IMR-90 (cell line): ENCODE results near the gene TOX3. TPM values are rescaled to one million over a fixed set of nuclear protein-coding genes. Genes with fewer than 3 reads are reported as not detected.

Source experiments
- ATAC-seq: fragments of 200-7000 bp; cut with Tn5 transposase; 2 replicates; pipeline ENCODE4 v1.9.1; 2020; ENCODE audit warnings: low read depth, mild to moderate bottlenecking, moderate library complexity
- BruUV-seq: library from RNA; stranded (reverse); fragments of 400-500 nt; replicated peaks from 2 replicates; lab custom pipeline; 2021; lab: Mats Ljungman, UMichigan
- CTCF ChIA-PET: fragments of 300-600 bp; formaldehyde crosslinking; extraction: SDS; loops from one replicate; lab custom pipeline; 2021; ENCODE audit warnings: antibody characterized with exemption; lab: Yijun Ruan, JAX
- POLR2A ChIA-PET: fragments of 300-600 bp; sonication (Branson Sonifier 250); formaldehyde crosslinking; loops from one replicate; lab custom pipeline; 2022; ENCODE audit warnings: antibody characterized with exemption; ENCODE audit not compliant: unreplicated experiment; lab: Charles Lee
- DNase-seq: peaks from one replicate; pipeline ENCODE4 v3.0.0; 2013
- H2AFZ ChIP-seq: replicated peaks from 2 replicates; pipeline ENCODE3; 2013; ENCODE audit warnings: low read length, mild to moderate bottlenecking; ENCODE audit not compliant: poor library complexity
- H2AK5ac ChIP-seq: 2 replicates; pipeline ENCODE4 v1.6.1; 2013; ENCODE audit warnings: low read depth, low read length, inconsistent platforms
- H2AK9ac ChIP-seq: replicated peaks from 2 replicates; pipeline ENCODE3; 2013; ENCODE audit warnings: mild to moderate bottlenecking, low read depth, low read length, moderate library complexity; ENCODE audit not compliant: poor library complexity
- H2BK120ac ChIP-seq: 2 replicates; pipeline ENCODE4 v1.6.1; 2013; ENCODE audit warnings: low read depth, low read length, inconsistent platforms
- H2BK15ac ChIP-seq: 3 replicates; pipeline ENCODE4 v1.6.1; 2013; ENCODE audit warnings: low read depth, low read length, inconsistent platforms
- H2BK20ac ChIP-seq: 2 replicates; pipeline ENCODE4 v1.6.1; 2013; ENCODE audit warnings: low read depth, mild to moderate bottlenecking, inconsistent platforms, low read length, moderate library complexity
- H2BK5ac ChIP-seq: 2 replicates; pipeline ENCODE4 v1.6.1; 2013; ENCODE audit warnings: mild to moderate bottlenecking, low read depth, low read length, inconsistent platforms; ENCODE audit not compliant: poor library complexity, severe bottlenecking
- H3K14ac ChIP-seq: replicated peaks from 2 replicates; pipeline ENCODE4 v1.6.1; 2013; ENCODE audit warnings: low read depth, low read length, inconsistent platforms
- H3K18ac ChIP-seq: 2 replicates; pipeline ENCODE4 v1.6.1; 2013; ENCODE audit warnings: low read depth, low read length, control low read depth
- H3K23ac ChIP-seq: 2 replicates; pipeline ENCODE4 v1.6.1; 2013; ENCODE audit warnings: low read depth, low read length, inconsistent platforms
- H3K27ac ChIP-seq: 2 replicates; pipeline ENCODE4 v1.5.1; 2013; ENCODE audit warnings: mild to moderate bottlenecking, control low read depth, low read length; ENCODE audit not compliant: insufficient read depth
- H3K27me3 ChIP-seq: 2 replicates; pipeline ENCODE4 v1.6.1; 2013; ENCODE audit warnings: low read length; ENCODE audit not compliant: control insufficient read depth, insufficient read depth
- H3K36me3 ChIP-seq: 2 replicates; pipeline ENCODE4 v1.6.1; 2013; ENCODE audit warnings: low read length, mixed read lengths; ENCODE audit not compliant: control insufficient read depth, insufficient read depth
- H3K4ac ChIP-seq: 2 replicates; pipeline ENCODE4 v1.6.1; 2013; ENCODE audit warnings: low read depth, low read length, inconsistent platforms
- H3K4me1 ChIP-seq: 2 replicates; pipeline ENCODE4 v1.6.1; 2013; ENCODE audit warnings: low read length, mixed read lengths; ENCODE audit not compliant: control insufficient read depth, insufficient read depth
- H3K4me2 ChIP-seq: 2 replicates; pipeline ENCODE4 v1.6.1; 2013; ENCODE audit warnings: low read depth, mild to moderate bottlenecking, control low read depth, low read length, moderate library complexity
- H3K4me3 ChIP-seq: 2 replicates; pipeline ENCODE4 v1.5.1; 2013; ENCODE audit warnings: low read depth, mild to moderate bottlenecking, control low read depth, low read length, moderate library complexity; ENCODE audit not compliant: insufficient read depth
- H3K56ac ChIP-seq: 2 replicates; pipeline ENCODE4 v1.6.1; 2013; ENCODE audit warnings: low read length, inconsistent platforms; ENCODE audit not compliant: insufficient read depth; ENCODE audit errors: extremely low read depth
- H3K79me1 ChIP-seq, 2 experiments: 2 replicates each; pipeline ENCODE4 v1.6.1; 2013; ENCODE audit warnings: low read length in 2 of 2, inconsistent platforms in 1 of 2, low read depth in 1 of 2
- H3K9ac ChIP-seq: 2 replicates; pipeline ENCODE4 v1.6.1; 2013; ENCODE audit warnings: low read depth, low read length, control low read depth
- H3K9me1 ChIP-seq: 2 replicates; pipeline ENCODE4 v1.6.1; 2013; ENCODE audit warnings: low read length, inconsistent platforms; ENCODE audit not compliant: insufficient read depth
- H3K9me3 ChIP-seq: 2 replicates; pipeline ENCODE4 v1.6.1; 2013; ENCODE audit warnings: low read length; ENCODE audit not compliant: control insufficient read depth, insufficient read depth
- H4K20me1 ChIP-seq: 2 replicates; pipeline ENCODE4 v1.6.1; 2013; ENCODE audit warnings: low read length, inconsistent platforms; ENCODE audit not compliant: insufficient read depth
- H4K5ac ChIP-seq: 2 replicates; pipeline ENCODE4 v1.6.1; 2013; ENCODE audit warnings: mild to moderate bottlenecking, low read depth, low read length, control low read depth
- H4K8ac ChIP-seq, 2 experiments: 2 replicates each; pipeline ENCODE4 v1.6.1; 2013; ENCODE audit warnings: low read depth in 2 of 2, low read length in 2 of 2, control low read depth in 1 of 2, inconsistent platforms in 1 of 2
- H4K91ac ChIP-seq: 2 replicates; pipeline ENCODE4 v1.6.1; 2013; ENCODE audit warnings: low read depth, low read length, inconsistent platforms; ENCODE audit not compliant: insufficient read depth
- CEBPB ChIP-seq: IDR thresholded peaks from 2 replicates; pipeline ENCODE4 v1.6.1; 2012; ENCODE audit warnings: low read depth, low read length, improper control_type of control experiment
- CHD1 ChIP-seq: IDR thresholded peaks from 2 replicates; pipeline ENCODE4 v1.6.1; 2012; ENCODE audit warnings: low read depth, low read length, improper control_type of control experiment
- ELK1 ChIP-seq: fragments of 150-350 bp; IDR thresholded peaks from 2 replicates; pipeline ENCODE4 v1.6.1; 2016; ENCODE audit warnings: low read depth, mild to moderate bottlenecking, low read length, moderate library complexity, borderline replicate concordance
- FOS ChIP-seq: fragments of 150-350 bp; IDR thresholded peaks from 2 replicates; pipeline ENCODE4 v1.6.1; 2016; ENCODE audit warnings: low read depth, low read length
- MAFK ChIP-seq: IDR thresholded peaks from 2 replicates; pipeline ENCODE4 v1.6.1; 2012; ENCODE audit warnings: low read depth, low read length, improper control_type of control experiment
- NFE2L2 ChIP-seq: fragments of 150-350 bp; IDR thresholded peaks from 2 replicates; pipeline ENCODE4 v1.6.1; 2016; ENCODE audit warnings: low read depth, mild to moderate bottlenecking, low read length
- RAD21 ChIP-seq: IDR thresholded peaks from 2 replicates; pipeline ENCODE4 v1.6.1; 2012; ENCODE audit warnings: low read length, improper control_type of control experiment
- RFX5 ChIP-seq: IDR thresholded peaks from 2 replicates; pipeline ENCODE4 v1.8.0; 2012; ENCODE audit warnings: low read depth, mild to moderate bottlenecking, low read length, moderate library complexity
- USF2 ChIP-seq: fragments of 150-350 bp; IDR thresholded peaks from 2 replicates; pipeline ENCODE4 v1.6.1; 2017; ENCODE audit warnings: mild to moderate bottlenecking, antibody characterized with exemption, low read length, low read depth
- WGBS, 2 experiments: methylation state at CpG; one replicate each; pipeline versions ENCODE4 v1.1.5 to v1.1.7; 2013; ENCODE audit warnings: missing lambda C conversion rate in 2 of 2; ENCODE audit not compliant: insufficient read length in 1 of 2; ENCODE audit errors: extremely low coverage in 2 of 2; 5-methylcytosine and 5-hydroxymethylcytosine counted together
- dilution Hi-C: fragments of 300-500 bp; cut with HindIII; formaldehyde crosslinking; loops from one replicate; pipeline ENCODE4 v1.14.3; 2018; ENCODE audit warnings: low sequenced_read_pairs; ENCODE audit not compliant: unreplicated experiment
- in situ Hi-C: fragments of 300-500 bp; cut with MboI; formaldehyde crosslinking; loops from 3 replicates; pipeline ENCODE4 v1.14.3; 2019; ENCODE audit warnings: low sequenced_read_pairs, inconsistent platforms, mixed read lengths
- intact Hi-C: fragments of 100-400 bp; cut with micrococcal nuclease; formaldehyde crosslinking; loops from 2 replicates; pipeline ENCODE4 v1.10.0; 2022
- polyA plus RNA-seq, 3 experiments: library from polyadenylated mRNA; depleted of rRNA; stranded (reverse); fragments of >200 nt; gene quantifications; 2 replicates each; pipeline ENCODE4 v1.2.3, GENCODE V29; 2012; ENCODE audit warnings: low replicate concordance in 1 of 3
- total RNA-seq: library from RNA; depleted of rRNA; stranded (reverse); fragments of >200 nt; gene quantifications from 2 replicates; pipeline ENCODE4 v1.2.3, GENCODE V29; 2012

Gene TOX3
- total and polyA plus RNA-seq, 2 of the 4 experiments (the other 2 are of a cell fraction), result not detected

- DNase-seq (no peak), ATAC-seq (no peak)
- Histone ChIP-seq H2BK20ac (no peak overlapping the region), H3K4me3 (no peak overlapping the region), H4K20me1 (no peaks in the 10 kb centered on the region), H4K5ac (no peak overlapping the region), H2AFZ (no peak overlapping the region), H3K56ac (no peak overlapping the region), H3K27ac (no peak overlapping the region), H3K14ac (no peak overlapping the region), H3K9me3 (no peaks in the 10 kb centered on the region), H3K36me3 (no peaks in the 10 kb centered on the region), H3K23ac (no peak overlapping the region), H2BK15ac (no peak overlapping the region), H2AK5ac (no peak overlapping the region), H3K79me1 (no peaks in the 10 kb centered on the region), H2BK120ac (no peak overlapping the region), H3K9ac (no peak overlapping the region), H3K18ac (no peak overlapping the region), H2AK9ac (no peak overlapping the region), H3K4me1 (no peaks in the 10 kb centered on the region), H4K8ac (no peak overlapping the region), H2BK5ac (no peak overlapping the region), H3K27me3 (no peaks in the 10 kb centered on the region), H3K4me2 (no peak overlapping the region), H3K4ac (no peak overlapping the region), H4K91ac (no peak overlapping the region), H3K9me1 (no peaks in the 10 kb centered on the region)
- no TSS peak for BruUV-seq
- POLR2A ChIA-PET, result no interaction called here
- intact Hi-C loops (no loop called here), dilution Hi-C loops (no loop called here), in situ Hi-C loops (no loop called here)
- no CpG with 5 or more reads among the region's 1 CpG for WGBS, 2 experiments
- CTCF ChIA-PET, result no interaction called here
- TF ChIP-seq ELK1, result no peak
- no peak for TF ChIP-seq RFX5
- TF ChIP-seq NFE2L2, result no peak
- no peak for TF ChIP-seq CHD1
- no peak for TF ChIP-seq CEBPB
- TF ChIP-seq RAD21, result no peak
- TF ChIP-seq USF2, result no peak
- no peak for TF ChIP-seq FOS
- no peak for TF ChIP-seq MAFK
These were observed 17.7 kb downstream of the TOX3 start for GRCh38 chr16:52529226-52529625.
